NCI-H146 treated with DMSO at 0.1 percent for 48 hours (cell line): Measurements from ENCODE around the gene SGSM2.

ENCODE experiments used
- DNase-seq: peaks from one replicate; lab custom pipeline; 2025; ENCODE audit not compliant: unreplicated experiment; lab: John Stamatoyannopoulos, UW

Gene SGSM2

DNA sequence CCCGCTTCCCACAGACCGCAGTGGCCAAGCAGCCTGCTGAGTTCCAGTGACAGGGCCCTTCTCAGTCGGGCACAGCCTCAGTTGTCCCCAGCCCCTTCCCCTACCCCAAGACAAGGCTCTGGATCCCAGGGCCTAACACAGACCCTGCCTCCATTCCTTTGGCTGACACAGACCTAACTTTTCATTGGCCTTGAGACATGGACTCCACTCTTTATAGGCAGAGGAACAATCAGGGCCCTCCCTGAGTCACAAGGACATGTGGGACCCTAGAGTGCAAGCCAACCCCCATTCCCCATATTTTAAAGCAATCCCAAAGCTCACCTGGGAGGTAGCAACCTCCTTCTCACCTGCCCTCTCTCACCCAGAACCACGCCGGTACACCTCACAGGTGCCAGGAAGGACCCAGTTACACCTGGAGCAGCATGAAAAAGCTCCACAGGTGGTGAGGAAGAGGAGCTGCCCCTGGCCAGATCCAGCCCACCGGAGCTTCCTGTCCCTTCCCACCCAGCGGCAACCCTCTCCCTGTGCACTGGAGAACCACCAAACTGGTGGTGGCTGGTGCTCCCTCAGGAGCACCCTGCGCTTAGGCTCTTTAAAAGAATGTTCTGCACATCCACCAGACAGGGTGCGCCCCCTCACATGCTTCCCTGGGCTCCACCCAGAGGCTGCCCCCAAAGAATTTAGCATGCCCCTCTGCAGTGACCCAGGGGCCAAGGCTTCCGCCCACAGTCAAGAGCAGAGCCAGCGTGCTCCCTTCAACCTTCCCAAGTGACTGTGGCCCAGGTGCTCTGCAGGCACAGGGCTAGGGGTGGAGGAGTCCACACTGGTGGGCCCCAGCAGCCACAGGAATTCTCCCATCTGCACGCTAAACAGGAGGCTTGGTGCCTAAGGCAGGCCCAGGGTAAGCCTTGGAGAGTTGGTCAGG is 60.2 kb downstream of the SGSM2 start:
- DNase-seq = no peak

DNA sequence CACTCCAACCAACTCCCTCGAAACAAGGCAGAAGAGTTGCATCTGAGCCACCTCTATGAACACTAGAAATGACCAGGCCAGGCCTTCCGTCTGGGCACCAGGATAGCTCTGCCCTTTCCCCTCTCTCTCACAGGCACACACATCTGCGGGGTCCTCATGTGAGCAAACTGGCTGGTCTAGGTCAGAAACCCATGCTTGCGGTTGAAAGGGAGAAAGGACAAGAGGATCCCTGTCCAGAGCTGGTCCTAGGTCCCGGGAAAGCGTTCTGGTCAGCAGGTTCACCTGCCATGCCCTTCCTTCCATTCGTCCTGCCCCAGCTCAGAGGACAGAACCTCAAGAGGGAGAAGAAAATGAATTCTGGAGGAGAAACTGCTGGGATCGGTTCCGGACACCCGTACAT is 60.9 kb downstream of the SGSM2 start:
- no peak for DNase-seq

DNA sequence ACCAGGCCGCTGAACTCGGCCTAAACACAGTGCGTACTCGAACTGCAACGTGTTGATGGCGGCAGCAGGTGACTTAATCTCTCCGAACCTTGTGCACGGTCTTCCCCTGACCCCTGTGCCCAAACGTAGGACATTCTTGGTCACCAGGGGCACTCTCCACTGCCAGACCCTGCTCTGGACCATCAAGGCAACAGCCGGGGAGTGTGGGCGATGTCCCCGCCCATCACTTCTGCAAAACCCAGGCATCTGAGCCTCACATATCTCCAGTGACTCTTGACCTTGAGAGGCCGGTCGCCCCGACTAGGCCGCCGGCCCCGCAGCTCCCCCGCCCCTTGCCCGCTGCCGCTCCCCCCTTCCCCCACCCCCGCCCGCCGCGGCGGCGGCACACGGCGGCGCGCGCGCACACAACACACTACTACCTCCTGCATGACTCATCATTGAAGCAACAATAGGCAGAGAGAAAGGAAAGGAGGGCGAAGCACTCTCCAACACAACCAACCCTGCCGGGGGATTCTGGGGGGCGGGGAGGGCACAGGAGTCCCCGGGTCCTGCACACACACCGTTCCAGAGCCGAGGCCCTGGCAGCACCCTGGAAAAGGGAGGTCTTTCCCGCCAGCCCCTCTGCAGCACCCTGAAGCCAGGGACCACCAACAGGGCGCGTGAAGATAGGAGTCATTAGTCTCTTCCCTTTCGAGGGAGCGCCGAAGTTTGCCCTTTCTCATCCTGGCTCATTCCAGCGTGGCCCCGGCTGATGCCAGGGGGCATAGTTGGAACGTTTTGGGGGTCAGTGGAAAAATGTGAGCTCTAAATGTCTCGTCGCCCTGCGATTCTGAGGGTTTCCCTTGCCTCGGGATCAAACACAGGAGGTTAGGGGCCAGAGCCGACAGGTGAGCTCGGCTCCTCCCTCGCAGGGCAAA is 61.6 kb downstream of the SGSM2 start:
- DNase-seq = peak; percentile 57

DNA sequence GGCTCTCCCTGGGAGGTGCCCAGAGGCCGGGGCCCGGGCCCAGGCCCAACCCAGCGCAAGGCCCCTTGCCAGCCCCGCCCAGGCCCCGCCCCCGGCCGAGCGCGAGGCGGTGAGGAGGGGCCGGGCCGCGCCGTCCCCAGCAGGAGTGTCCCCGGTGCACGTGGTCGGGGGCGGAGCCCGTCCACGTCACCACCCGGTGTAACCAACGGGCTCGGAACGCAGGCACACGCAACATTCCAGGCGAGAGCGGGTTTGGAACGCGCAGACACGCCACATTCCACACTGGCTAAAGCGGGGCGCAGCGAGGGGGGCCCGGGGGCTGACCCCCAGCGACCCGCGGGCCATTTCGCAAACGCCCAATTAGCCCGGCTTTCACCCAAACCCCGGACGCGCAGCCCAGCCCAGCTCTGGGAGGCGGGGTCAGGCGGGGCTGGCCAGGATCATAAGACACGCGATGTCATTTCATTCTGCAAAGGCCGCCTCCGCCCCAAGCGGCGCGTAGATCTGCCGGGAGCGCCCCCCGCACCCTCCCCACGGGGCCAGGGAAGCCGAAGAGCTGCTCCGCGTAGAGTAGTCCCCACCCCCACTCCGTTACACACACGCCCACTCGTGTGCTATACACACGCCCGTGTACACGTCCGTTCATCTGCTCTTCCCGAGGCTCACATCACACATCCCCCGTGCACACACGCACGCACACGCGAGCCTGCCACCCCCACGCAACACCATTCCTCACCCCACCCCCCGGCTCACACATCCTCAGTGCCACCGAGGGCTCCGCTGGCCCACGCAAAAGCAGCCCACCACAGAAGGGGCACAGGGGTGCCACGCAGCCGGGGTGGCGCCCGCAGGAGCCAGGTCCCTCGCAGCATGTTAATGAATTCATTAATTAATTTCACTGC is 62.5 kb downstream of the SGSM2 start:
- peak; percentile 86 for DNase-seq

DNA sequence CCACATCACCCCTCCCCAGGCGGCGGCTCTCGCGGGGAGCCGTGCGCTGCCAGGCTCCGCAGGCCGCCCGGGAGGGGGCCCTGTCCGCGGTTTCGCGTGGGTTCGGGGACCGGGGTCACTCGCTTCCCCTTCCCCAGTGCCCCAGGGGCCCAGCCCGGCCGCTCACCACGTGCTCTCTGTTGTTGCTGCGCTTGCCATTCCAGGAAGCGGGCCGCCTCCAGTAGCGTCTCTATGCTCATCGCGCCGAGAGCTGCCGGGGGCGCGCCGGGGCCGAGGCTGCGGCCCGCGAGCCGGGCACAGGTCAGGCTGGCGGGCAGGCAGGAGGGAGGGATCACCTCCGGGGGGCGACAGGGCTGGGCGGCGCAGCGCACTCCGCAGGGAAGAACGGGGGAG is 63.2 kb downstream of the SGSM2 start:
- no peak for DNase-seq

DNA sequence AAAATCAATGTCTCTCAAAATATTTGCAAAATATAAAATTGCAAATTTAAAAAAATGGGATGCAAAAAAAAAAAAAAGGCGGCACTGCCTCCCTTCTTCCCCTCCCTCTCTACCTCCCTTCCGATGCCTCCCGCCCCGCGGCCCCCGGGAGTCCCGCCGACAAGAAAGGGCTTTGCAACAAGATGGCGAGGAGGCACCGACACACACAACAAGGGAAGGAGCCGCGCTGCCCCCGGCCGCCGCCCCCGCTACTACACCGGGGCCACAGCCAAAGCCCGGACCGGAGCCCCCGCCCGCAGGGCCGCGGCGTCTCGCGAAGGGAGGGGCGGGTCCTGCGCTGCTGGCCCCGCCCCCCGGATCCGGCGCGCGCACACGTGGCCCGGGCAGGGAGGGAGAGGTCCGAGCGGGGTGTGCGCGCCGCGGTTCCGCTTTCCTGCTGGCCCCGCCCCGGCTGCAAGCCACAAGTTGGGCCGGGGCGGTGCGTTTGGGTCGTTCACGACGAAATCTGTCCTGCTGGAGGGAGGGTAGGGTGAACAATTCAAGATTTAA is 63.6 kb downstream of the SGSM2 start, which contains the start of gene MNT:
TSS of gene MNT (minus strand) at position 184 of the 549 bp plus-strand sequence. CDS start 348 bp downstream, outside the sequence.
- peak; percentile 86 for DNase-seq

DNA sequence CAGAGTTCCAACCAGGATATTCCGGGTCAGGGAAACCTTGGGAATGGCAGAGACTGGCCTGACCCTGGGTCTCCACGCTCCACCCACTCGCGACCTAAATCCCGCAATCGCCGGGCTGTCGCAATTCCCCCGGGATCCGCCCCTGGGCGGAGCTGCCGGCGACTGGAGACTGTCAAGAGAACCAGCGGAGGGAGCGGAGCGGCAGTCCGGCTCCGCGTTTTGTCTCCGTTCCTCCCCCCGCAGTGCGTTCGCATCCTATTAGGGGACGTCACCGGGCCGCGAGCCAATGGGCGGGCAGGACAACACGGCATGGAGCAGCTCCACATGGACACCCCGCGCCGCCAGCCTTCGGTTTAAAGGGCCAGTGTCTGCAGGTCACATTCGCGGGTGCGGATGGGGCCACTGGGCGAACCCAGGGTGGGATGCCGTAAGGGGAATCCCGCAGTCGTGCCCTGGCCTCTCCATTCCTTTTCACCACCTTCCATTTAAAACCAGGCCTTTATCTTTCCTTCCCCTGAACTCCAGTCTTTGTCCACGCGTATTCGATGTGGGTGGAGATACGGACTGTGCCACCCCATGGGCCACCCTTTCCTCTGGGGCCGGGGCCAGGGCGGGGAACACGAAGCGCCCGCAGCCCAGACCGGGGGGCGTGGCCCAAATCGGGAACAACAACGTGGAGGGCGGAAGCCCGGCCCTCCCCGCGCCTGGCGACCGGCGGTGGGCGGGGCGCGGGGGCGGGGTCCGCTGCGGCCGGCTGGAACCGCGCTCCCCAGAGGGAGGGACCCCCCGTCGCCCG is 64.3 kb downstream of the SGSM2 start:
- DNase-seq = peak; percentile 97

DNA sequence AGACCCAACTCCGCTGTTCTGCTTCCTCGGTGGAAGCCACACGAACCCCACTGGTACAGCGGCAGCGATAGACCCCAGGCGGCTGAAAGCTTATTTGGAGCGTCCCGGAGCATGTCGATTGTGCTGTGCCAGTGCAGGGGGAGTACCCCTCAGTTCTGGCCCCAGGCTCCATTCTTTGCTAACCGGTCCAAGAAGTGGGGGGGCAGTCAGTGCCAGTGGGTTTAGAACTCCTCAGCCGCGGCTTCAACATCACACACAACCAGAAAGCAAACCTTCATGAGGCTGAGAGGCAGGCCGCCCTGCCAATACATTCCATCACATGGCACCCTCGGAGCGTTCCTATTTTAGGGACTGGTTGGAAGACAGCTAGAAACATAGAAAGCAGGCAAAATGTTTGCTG is 65.2 kb downstream of the SGSM2 start:
- DNase-seq = no peak

DNA sequence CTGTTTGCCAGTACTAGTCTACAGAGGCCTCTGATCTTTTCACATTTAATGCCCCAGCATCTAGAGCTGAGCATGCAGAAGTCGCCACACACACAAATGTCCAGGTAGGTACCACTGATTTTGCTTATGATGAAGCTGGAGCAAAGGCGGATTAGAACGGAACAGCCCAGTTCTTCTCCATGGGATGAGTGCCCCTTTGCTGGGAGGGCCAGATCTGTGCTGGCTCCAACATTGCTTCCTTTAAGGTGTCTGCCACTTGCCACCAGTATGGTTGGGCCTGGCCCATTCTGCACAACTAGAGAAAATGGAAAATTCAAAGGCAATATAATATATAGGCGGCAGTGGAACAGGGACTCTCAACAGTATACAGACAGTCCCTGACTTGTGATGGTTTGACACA is 65.7 kb downstream of the SGSM2 start:
- DNase-seq = no peak

DNA sequence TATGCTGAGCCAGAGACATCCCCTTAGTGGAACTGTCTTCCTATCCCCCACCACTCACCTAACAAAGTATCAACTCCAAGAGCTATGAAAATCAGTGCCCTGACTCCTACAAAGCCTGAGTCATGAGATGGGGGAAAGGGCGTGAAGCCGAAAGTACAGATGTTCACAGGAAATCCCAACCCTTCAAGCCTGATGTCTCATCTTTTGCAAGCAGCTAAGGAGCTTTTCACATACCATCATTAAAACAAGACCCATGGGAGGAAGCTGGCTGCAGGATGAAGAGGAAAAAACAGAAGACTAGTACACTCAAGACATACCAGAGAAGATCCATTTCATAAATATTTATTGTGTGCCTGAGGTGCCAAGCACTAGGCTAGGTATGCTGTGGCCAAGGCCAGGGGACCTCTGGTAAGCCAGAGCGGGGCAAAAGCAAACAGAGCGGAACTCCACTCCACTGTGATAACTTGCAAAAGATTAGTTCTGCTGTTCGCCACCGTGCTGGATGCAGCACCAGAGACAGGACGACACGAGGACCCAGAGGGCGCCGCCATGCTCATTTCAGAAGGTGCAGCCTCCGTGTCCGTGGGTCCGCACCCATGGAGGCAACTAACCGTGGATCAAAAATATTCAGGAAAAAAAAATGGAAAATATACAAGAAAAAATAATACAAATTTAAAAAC is 68.1 kb downstream of the SGSM2 start:
- no peak for DNase-seq

DNA sequence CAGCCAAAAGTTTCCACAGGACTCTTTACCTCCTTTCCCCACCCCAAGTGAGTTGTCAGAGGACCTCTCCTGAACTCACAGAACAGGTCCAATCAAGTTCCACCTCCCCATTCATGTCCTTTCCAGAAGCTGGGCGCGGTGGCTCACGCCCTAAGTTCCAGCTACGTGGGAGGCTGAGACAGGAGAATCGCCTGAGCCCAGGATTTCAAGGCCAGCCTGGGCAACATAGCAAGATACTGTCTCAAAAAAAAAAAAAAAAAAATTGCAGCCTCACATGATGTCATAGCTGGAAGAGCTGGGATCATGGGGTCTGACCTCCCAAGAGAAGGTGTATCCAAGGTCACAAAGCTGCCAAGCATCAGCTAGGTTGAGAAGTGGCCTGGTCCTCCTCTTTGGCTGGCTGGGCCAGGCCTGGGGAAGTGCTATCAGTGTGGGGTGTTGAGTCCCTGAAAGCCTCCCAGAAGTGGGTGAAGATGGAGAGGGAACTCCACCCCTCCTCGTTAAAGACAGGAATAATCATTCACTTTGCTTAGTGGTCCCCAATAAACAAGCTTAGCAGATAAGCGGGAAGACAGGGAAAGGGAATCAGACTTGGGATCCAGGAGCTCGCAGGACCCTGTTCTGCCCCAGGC is 69.1 kb downstream of the SGSM2 start:
- no peak for DNase-seq

DNA sequence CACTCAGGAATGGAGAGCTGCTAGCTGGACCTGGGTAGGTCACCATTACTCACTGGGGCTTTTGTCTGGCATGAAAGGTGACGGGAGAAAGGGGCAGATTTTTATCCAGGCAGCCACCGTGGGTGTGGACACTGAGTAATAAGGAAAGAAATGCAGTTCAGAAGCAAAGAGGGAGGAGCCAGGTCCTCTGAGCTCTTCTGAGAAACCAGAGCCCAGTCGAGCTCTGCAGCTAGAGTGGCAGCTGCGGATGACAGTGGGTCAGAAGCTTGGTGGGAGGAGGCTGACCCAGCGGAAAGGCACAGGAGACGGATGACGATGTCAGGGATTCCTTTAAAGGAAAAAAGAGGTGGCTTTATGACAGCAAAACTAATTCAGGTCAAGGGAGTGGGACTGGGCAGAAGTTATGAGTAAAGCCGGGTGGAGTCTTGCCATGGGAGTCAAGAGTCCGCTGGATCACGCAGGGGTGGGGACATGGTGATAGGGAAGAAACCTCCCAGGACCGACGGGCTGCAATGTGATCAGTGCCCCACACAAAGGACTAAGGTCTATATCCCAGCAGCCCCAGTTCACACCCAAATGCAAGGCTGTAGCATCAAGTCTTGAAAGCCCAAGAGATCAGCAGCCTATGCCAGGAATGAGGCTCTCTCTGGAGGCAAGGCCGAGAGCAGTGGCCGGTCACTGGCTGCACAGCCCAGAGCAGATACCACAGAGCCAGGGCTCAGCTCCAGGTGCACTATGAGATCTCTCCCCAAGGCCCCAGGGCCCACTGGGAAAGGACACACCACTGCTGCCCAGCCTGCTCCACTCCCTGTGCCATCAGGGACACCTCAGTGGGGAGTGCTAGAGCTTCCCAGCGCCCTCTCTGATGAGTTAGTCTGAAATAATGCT is 69.8 kb downstream of the SGSM2 start:
- no peak for DNase-seq

DNA sequence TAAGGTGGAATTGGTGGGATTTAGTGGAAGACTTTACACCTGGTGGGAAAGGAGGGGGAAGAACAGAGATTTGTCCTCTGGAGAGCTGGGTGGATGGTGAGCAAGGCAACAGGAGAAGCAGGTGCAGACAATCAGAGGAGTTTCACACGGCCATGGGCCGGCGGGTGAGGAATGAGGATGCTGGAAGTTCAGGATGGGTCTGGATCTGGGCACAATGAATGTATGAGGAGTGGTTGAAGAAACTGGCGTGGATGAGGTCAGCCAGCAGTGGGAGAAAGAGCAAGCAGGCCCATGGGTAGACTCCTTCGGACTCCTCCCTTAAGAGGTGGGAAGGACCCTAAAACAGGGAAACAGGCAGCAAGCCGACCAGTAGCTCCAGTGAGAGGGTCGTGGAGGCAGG is 73.7 kb downstream of the SGSM2 start:
- DNase-seq = no peak

DNA sequence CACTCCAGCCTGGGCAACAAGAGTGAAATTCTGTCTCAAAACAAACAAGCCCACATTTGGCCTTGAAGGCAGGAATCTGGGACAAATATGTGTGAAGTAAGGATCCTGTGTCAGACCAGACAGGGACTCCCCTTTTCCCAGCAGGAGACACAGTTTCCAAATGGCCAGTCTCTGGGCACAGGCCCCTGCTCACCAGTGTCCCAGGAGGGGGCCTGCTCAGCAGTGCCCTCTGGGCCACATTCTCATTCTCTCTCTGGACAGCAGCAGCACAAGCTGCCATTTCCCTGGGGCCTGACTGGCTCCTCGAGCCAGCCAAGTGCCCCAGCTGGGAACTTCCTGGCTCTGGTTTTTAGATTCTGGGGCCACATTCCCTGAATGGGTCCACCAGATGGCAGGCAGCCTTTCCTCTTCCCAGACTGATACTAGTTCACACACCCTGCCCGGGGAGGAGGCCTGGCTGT is 75.3 kb downstream of the SGSM2 start:
- no peak for DNase-seq

DNA sequence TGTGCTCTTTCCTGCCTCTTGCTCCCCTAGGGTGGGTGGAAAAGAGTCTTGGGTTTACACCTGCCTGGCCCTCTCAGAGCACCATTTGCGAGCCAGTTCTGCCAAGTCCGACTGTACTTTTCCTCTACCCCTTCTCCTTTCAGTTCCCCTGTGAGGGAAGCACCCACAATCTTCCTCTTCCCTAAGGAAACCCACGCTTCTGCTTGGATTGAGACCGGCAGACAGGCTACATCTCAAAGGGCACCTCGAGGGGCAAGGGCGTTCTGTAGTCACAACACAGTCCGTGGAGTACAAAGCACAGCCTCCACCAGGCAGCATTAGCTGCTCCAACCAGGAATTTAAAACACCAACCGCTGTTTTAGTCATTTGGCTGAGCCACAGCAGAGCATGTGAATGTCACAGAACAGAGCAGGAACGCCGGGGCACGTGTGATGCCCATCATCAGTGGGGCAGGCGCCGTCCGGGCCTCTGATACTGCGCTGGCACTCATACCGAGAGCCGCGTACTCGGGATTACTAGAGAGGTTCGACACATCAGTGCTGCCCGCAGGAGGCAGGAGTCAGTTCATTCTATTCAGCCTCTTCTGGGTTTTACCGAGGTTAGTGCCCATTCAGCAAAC is 77.3 kb downstream of the SGSM2 start:
- DNase-seq = no peak

DNA sequence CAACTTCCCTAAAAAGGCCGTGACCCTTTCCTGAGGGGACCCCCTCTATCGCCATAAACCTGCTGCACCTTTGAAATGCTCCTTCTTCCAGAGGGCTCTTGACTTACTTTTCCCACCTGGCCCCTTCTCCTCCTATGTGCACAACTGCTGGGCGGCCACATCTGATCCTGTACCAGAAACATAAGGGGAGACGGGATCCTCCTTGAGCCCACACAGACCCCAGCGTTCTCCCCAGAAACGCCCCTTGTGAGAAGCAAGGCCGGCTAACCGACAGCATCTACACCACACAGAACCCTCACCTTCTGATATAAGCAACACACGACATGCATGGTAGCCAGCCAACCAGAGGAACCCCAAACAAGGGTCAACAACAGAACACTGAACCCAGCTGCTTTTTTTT is 77.8 kb downstream of the SGSM2 start:
- DNase-seq = no peak
